Mucosa of stomach (tissue), 1 donor: Measurements from ENCODE around the gene KCNJ4.

Source experiments
- H3K27me3 ChIP-seq: one replicate; pipeline ENCODE4 v1.7.0; 2013; ENCODE audit warnings: mild to moderate bottlenecking, low read length; ENCODE audit not compliant: control insufficient read depth, insufficient read depth
- H3K36me3 ChIP-seq: one replicate; pipeline ENCODE4 v1.7.0; 2013; ENCODE audit warnings: low read length; ENCODE audit not compliant: control insufficient read depth, insufficient read depth
- H3K4me1 ChIP-seq: one replicate; pipeline ENCODE4 v1.7.0; 2013; ENCODE audit warnings: mild to moderate bottlenecking, low read length; ENCODE audit not compliant: control insufficient read depth, insufficient read depth
- H3K4me3 ChIP-seq: one replicate; pipeline ENCODE4 v1.7.0; 2013; ENCODE audit warnings: low read length
- H3K9ac ChIP-seq: one replicate; pipeline ENCODE4 v1.7.0; 2013; ENCODE audit warnings: mild to moderate bottlenecking, low read length, moderate library complexity
- H3K9me3 ChIP-seq: one replicate; pipeline ENCODE4 v1.7.0; 2013; ENCODE audit warnings: mild to moderate bottlenecking, low read length, moderate library complexity; ENCODE audit not compliant: control insufficient read depth
- donor health status: Pancreatic carcinoma.

KCNJ4 gene

GRCh38 chr22:38446018-38446601, 8.9 kb downstream of the KCNJ4 start:
- Histone ChIP-seq H3K9ac (no peak overlapping the region), H3K4me3 (no peak overlapping the region), H3K4me1 (no peaks in the 10 kb centered on the region), H3K9me3 (no peaks in the 10 kb centered on the region), H3K36me3 (no peaks in the 10 kb centered on the region), H3K27me3 (peaks cover 39% of the 10 kb centered on the region)

DNA sequence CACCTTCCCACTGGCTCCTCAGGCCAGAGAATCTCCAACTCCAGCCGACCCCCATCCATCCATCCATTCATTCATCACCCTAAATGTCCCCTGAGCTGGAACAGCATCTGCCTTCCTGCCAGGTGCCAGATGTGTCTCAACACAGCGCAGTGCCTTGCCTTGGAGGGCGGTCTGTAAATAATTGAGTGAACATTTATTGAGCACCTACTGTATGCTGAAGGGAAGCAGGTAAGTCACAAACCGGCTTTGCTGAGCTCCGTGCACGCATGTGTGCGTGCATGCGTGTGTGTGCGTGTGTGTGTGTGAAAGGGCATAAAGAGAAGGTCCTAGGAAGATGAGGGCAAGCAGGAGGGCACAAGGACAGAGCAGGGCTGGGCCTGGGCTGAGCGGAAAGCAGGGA, 10.2 kb downstream of the KCNJ4 start:
- H3K4me1 ChIP-seq = no peaks in the 10 kb centered on the region

GRCh38 chr22:38443628-38444521, 11.1 kb downstream of the KCNJ4 start:
- no peaks in the 10 kb centered on the region for H3K4me1 ChIP-seq
- no peaks in the 10 kb centered on the region for H3K36me3 ChIP-seq
- peaks cover 25% of the 10 kb centered on the region for H3K27me3 ChIP-seq
- H3K4me3 ChIP-seq = no peak overlapping the region
- no peaks in the 10 kb centered on the region for H3K9me3 ChIP-seq
- H3K9ac ChIP-seq = no peak overlapping the region

More for the DNA sequence above, 10.2 kb downstream of the KCNJ4 start:
- Histone ChIP-seq H3K9me3 (no peaks in the 10 kb centered on the region), H3K9ac (no peak overlapping the region), H3K4me3 (no peak overlapping the region), H3K36me3 (no peaks in the 10 kb centered on the region), H3K27me3 (peaks cover 31% of the 10 kb centered on the region)

DNA sequence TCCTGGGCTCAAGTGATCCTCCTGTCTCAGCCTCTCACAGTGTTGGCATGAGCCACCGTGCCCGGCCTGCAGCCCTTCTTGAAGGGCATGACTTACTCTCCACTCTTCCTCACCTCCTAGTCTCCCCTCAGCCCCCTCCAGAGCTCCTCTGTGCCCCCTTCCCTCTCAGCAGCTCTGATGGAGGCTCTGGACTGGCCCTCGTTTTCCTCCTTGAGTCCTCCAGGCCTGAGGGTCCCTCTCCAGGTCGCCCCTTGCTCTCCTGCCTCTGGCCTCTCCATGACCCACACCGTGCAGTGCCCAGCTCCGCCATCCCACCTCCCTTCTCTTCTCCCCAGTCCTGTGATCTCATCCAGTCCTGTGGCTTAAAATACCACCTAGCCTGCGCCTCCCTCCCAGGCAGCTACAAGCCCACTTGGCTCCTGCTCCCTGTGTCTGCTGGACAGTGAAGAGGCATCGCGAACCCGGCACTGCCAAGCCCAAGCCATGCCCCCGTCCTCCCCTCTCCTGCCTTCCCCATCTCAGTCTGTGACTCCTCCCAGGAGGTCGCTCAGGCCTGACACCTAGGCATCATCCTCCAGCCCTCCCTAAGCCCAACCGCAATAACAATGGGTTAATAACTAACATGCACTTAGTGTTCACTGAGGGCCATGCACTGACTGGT, 11.9 kb downstream of the KCNJ4 start:
- Histone ChIP-seq H3K4me3 (no peak overlapping the region), H3K9ac (no peak overlapping the region), H3K27me3 (peaks cover 21% of the 10 kb centered on the region), H3K4me1 (no peaks in the 10 kb centered on the region), H3K9me3 (no peaks in the 10 kb centered on the region), H3K36me3 (no peaks in the 10 kb centered on the region)

DNA sequence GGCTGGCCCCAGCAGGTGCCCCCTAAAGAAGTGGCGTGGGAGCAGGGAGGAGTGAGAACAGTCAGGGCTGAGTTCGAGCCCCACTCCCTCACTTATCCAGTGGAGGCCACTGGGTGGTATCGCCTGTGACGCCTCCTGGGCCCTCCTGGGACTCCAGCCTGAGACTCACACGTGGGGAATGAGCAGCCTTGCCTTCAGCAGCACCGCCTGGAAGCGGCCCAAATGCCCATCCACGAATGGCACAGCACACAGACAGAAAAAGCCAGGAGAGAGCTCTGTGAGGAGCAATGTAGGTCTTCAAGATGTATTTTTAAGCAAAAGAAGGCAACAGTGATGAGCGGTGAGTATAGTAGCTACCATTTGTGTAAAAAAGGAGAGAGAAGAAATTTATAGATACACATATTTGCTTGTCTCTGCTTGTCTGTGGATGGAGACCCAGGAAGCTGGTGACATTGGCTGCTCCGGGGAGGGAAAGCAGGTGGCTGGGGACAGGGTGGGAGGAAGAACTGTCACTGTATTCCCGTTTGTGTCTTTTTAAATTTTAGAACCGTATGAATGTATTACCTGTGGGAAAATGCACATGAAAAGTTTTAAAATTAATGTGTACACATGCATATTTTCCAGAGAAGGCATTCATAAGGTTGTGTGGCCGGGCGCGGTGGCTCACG, 13.2 kb downstream of the KCNJ4 start:
- peaks cover 24% of the 10 kb centered on the region for H3K27me3 ChIP-seq

DNA sequence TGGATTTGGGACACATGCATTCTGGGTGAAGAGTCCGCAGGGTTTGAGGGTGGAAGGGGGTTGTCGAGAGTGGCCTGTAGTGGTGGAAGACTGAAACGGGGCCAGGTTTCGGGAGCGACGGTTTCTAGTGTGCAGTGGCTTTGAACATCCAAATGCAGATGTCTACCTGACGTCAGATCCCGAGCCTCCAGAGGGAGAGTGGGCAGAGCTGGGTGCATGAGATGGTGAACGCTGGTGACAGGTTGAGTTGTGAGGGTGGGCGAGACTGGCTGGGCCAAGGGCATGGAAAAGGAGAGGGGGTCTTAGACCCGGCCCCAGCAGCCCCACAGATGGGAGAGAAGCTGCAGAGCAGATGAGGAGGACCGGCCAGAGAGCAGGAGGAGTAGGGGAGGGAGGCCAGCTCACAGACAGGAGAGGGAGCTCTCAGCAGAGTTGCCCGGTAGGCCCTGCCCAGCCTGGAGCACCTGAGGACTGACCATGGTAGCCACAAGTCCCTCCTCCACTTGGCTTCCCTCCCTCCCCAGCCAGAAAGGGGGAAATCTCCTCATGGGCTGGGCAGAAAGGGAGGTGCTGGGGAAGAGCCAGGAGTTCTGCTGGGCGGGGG, 14.2 kb downstream of the KCNJ4 start:
- Histone ChIP-seq H3K27me3 (peaks cover 21% of the 10 kb centered on the region), H3K9me3 (no peaks in the 10 kb centered on the region), H3K4me1 (no peaks in the 10 kb centered on the region), H3K4me3 (no peak overlapping the region), H3K36me3 (no peaks in the 10 kb centered on the region), H3K9ac (no peak overlapping the region)

More for the DNA sequence above, 13.2 kb downstream of the KCNJ4 start:
- no peak overlapping the region for H3K9ac ChIP-seq
- H3K9me3 ChIP-seq = no peaks in the 10 kb centered on the region
- H3K4me3 ChIP-seq = no peak overlapping the region
- no peaks in the 10 kb centered on the region for H3K36me3 ChIP-seq
- H3K4me1 ChIP-seq = no peaks in the 10 kb centered on the region

DNA sequence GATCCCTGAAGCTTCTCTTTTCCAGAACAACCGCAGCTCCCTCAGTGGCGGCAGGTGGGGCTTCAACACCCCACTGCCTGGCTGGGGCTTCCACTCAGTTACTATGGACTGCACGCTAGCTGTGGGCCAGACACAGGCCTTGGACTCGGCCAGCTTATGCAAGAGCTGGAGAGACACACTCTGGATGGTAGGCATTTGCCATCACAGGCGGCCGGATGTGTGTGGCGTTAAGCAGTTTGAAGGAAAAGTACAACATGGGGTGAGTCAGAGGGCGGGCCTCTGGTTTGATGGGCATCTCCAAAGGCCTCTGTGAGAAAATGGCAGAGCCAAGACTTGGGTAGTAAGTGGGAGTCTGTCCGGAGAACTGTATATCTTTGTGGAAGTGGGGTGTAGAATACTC, 17.6 kb downstream of the KCNJ4 start:
- Histone ChIP-seq H3K9me3 (no peaks in the 10 kb centered on the region), H3K27me3 (peaks cover 10% of the 10 kb centered on the region), H3K4me1 (no peaks in the 10 kb centered on the region), H3K36me3 (no peaks in the 10 kb centered on the region), H3K9ac (no peak overlapping the region), H3K4me3 (no peak overlapping the region)

- peaks cover 10% of the 10 kb centered on the region for H3K27me3 ChIP-seq
- no peak overlapping the region for H3K9ac ChIP-seq
- H3K36me3 ChIP-seq = no peaks in the 10 kb centered on the region
- no peaks in the 10 kb centered on the region for H3K4me1 ChIP-seq
- H3K9me3 ChIP-seq = no peaks in the 10 kb centered on the region
- H3K4me3 ChIP-seq = no peak overlapping the region
Measured at GRCh38 chr22:38436629-38437395, 18.2 kb downstream of the KCNJ4 start.

DNA sequence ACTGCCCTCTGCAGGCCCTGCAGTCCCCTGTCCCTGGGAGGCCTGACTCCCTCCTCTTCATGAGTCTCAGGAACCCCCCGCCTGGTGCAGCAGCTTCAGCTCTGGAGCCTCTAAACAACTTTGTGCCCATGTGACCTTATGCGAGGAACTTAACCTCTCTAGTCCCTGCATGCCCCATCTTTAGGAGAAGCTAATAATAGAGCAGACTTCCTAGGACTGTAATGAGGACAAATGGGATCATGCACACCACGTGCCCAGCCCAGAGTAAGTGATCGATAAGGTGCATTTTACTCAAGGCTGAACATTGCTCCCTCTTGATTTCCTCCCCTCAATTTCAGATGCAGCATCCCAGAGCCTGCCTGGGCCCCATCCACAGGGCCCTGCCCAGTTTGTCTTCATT, 19.0 kb downstream of the KCNJ4 start:
- no peaks in the 10 kb centered on the region for H3K36me3 ChIP-seq
- no peaks in the 10 kb centered on the region for H3K4me1 ChIP-seq
- H3K9ac ChIP-seq = no peak overlapping the region
- no peak overlapping the region for H3K4me3 ChIP-seq
- no peaks in the 10 kb centered on the region for H3K9me3 ChIP-seq
- peaks cover 10% of the 10 kb centered on the region for H3K27me3 ChIP-seq

GRCh38 chr22:38435010-38435409, 20.0 kb downstream of the KCNJ4 start:
- Histone ChIP-seq H3K36me3 (no peaks in the 10 kb centered on the region), H3K9ac (no peak overlapping the region), H3K4me3 (no peak overlapping the region), H3K4me1 (no peaks in the 10 kb centered on the region), H3K27me3 (peaks cover 10% of the 10 kb centered on the region), H3K9me3 (no peaks in the 10 kb centered on the region)

DNA sequence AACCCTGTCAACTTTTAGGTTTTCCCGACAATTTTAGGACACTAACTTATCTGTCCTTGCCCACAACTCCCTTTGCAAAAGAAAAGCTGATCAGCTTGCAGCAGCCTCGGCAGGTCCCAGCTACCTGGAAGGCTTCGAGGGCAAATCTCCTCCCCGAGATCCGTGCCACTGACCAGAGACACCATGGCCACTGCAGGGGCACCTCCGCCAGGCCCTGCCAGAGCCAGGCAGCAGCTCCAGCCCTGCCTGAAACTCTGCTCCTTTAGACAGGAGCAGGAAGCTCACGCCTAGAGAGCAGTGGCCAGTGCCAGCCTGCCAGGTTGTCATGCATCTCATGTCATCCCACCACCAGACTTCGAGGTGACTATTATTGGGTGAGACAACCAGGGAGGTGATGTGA, 21.1 kb downstream of the KCNJ4 start:
- H3K9ac ChIP-seq = no peak overlapping the region
- H3K27me3 ChIP-seq = peaks cover 10% of the 10 kb centered on the region
- no peaks in the 10 kb centered on the region for H3K4me1 ChIP-seq
- H3K9me3 ChIP-seq = no peaks in the 10 kb centered on the region
- H3K36me3 ChIP-seq = no peaks in the 10 kb centered on the region
- H3K4me3 ChIP-seq = no peak overlapping the region
